A549 treated with ZK216348 at 1 μM for 4 hours (cell line): ENCODE data around the gene BCKDK. TPM values are rescaled to one million over a fixed set of nuclear protein-coding genes. Genes with fewer than 3 reads are reported as not detected.

Experiments used
- total RNA-seq: library from RNA; stranded (reverse); fragments of 200-300 nt; extraction: Qiagen RNA extraction; gene quantifications from 5 replicates; pipeline ENCODE4 v1.2.3, GENCODE V29; 2022; ENCODE audit warnings: low read depth

BCKDK gene
- 31.9 to 56.2 TPM (median 47.4 TPM) in 5 replicates for total RNA-seq

GRCh38 chr16:31108035-31108793 lies at the start of gene BCKDK:
Gene BCKDK (plus strand): TSS chr16:31108386. CDS start chr16:31109224, 838 bp downstream.

GRCh38 chr16:31073970-31074813 lies 34.0 kb upstream of the BCKDK start, which contains the start of the genes ZNF646 and ZNF668:
Gene ZNF646 (plus strand): TSS chr16:31074422. CDS start chr16:31076325, 1,903 bp downstream.
Gene ZNF668 (minus strand): TSS chr16:31074240. CDS start chr16:31064459, 9,781 bp downstream.

DNA sequence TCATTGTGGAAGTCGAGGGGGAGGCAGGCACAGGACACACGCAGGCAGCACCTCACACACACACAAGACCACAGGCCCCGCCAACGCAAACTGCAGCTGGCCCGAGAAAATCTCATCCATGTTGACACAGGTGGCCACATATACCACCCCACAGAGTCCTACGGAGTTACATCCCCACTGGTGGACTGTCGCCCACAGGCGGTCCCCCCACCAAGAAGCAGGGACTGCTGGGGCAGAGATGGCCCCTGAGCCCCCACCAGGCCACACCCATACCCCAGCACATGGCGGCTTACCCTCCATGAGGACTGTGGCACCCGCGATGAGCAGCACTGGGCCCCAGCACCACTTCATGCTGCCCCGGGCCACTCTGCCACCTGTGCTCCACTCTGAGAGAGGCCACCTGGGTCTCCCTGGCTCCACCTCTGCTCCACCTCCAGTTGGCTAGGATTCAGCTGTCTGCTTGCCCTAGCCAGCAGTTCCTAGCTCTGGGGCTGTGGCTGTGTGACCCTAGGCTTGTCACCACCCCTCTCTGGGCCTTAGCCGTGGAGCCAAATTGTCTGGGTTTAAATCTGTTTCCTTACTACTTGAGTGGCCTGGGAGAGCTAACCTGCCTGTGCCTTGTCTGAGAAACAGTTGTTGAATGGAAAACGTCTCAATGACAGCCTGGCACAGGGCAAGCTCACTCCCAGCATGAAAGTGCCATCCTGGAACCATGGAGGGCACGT lies 19.6 kb upstream of the BCKDK start, which contains the start of gene PRSS53:
Gene PRSS53, minus strand, starts transcription at position 485 of the 725 bp plus-strand sequence. Its CDS starts 134 bp downstream, at position 351.

GRCh38 chr16:31094424-31095120 lies 13.6 kb upstream of the BCKDK start, which contains the start of gene VKORC1:
Gene VKORC1 (minus strand): TSS chr16:31094797. CDS start chr16:31094729, 68 bp downstream.

GRCh38 chr16:31117384-31118222 lies 9.4 kb downstream of the BCKDK start, which contains the start of gene KAT8:
Gene KAT8 (plus strand): TSS chr16:31117664. CDS start chr16:31117682, 18 bp downstream.

GRCh38 chr16:31135535-31136286 lies 27.5 kb downstream of the BCKDK start, which contains the start of gene PRSS8:
Gene PRSS8 (minus strand): TSS chr16:31135727. CDS start chr16:31135498, 229 bp downstream.

GRCh38 chr16:31149894-31150890 lies 42.0 kb downstream of the BCKDK start, which contains the start of gene PRSS36:
Gene PRSS36 (minus strand): TSS chr16:31150066. CDS start chr16:31150035, 31 bp downstream.

Other genes starting within 250 kb of the BCKDK start
- 24.0 to 43.8 TPM (median 43.2 TPM) in 5 replicates for gene BCL7C, start 214.3 kb upstream of the BCKDK start, total RNA-seq
- gene CTF1, start 211.8 kb upstream of the BCKDK start, total RNA-seq = 0.14 to 0.32 TPM (median 0.30 TPM) in 3 of 5 replicates, not detected in the others
- gene FBXL19, start 184.8 kb upstream of the BCKDK start, total RNA-seq = 8.6 to 23.7 TPM (median 22.0 TPM) in 5 replicates
- gene ORAI3, start 159.3 kb upstream of the BCKDK start, total RNA-seq = 8.1 to 18.1 TPM (median 12.5 TPM) in 5 replicates
- 12.6 to 22.9 TPM (median 21.6 TPM) in 5 replicates for gene SETD1A, start 150.6 kb upstream of the BCKDK start, total RNA-seq
- 9.5 to 18.2 TPM (median 13.8 TPM) in 5 replicates for gene HSD3B7, start 123.2 kb upstream of the BCKDK start, total RNA-seq
- 1.6 to 2.9 TPM (median 1.8 TPM) in 5 replicates for gene STX1B, start 97.7 kb upstream of the BCKDK start, total RNA-seq
- 48.5 to 73.3 TPM (median 68.5 TPM) in 5 replicates for gene STX4, start 74.8 kb upstream of the BCKDK start, total RNA-seq
- 7.2 to 21.8 TPM (median 16.1 TPM) in 5 replicates for gene ZNF668, start 34.1 kb upstream of the BCKDK start, total RNA-seq
- 5.1 to 13.5 TPM (median 11.6 TPM) in 5 replicates for gene ZNF646, start 34.0 kb upstream of the BCKDK start, total RNA-seq
- gene PRSS53, start 19.4 kb upstream of the BCKDK start, total RNA-seq = 0.59 to 2.0 TPM (median 1.3 TPM) in 5 replicates
- gene VKORC1, start 13.6 kb upstream of the BCKDK start, total RNA-seq = 86.0 to 147 TPM (median 138 TPM) in 5 replicates
- 32.5 to 46.4 TPM (median 43.1 TPM) in 5 replicates for gene KAT8, start 9.3 kb downstream of the BCKDK start, total RNA-seq
- gene PRSS8, start 27.3 kb downstream of the BCKDK start, total RNA-seq = 0.80 to 1.2 TPM (median 0.91 TPM) in 5 replicates
- gene PRSS36, start 41.7 kb downstream of the BCKDK start, total RNA-seq = 0.83 to 2.0 TPM (median 0.93 TPM) in 5 replicates
- gene FUS, start 71.8 kb downstream of the BCKDK start, total RNA-seq = 500 to 693 TPM (median 524 TPM) in 5 replicates
- 22.6 to 44.7 TPM (median 37.8 TPM) in 5 replicates for gene PYCARD, start 94.4 kb downstream of the BCKDK start, total RNA-seq
- 0.06 to 0.12 TPM (median 0.09 TPM) in 3 of 5 replicates, not detected in the others for gene TRIM72, start 105.7 kb downstream of the BCKDK start, total RNA-seq
- gene PYDC1, start 108.7 kb downstream of the BCKDK start, total RNA-seq = not detected in 5 replicates
- gene ITGAM, start 151.6 kb downstream of the BCKDK start, total RNA-seq = 0.92 to 3.6 TPM (median 1.8 TPM) in 5 replicates
- gene ITGAX, start 246.8 kb downstream of the BCKDK start, total RNA-seq = 0.89 to 1.9 TPM (median 1.2 TPM) in 5 replicates